ENCODE results near the gene KCNQ5.

GRCh38 chr6:73081955-73082354 lies 460.1 kb downstream of the KCNQ5 start:
- TF ChIP-seq CTCF (IDR thresholded peaks at IDR 0.05) (no peak), POLR2A (IDR thresholded peaks at IDR 0.05) (no peak), EP300 (IDR thresholded peaks at IDR 0.05) (no peak)
